ENCODE data around the gene SOS2.
"Not testable (repeated sequence)": the region's sequence is repeated elsewhere in the genome, so short reads cannot be mapped to it uniquely, and the experiment has no call there.

Gene SOS2

GRCh38 chr14:50079103-50079502, 152.3 kb downstream of the SOS2 start:
- not testable (repeated sequence) for H3K27ac ChIP-seq (ENCODE audit: low read depth, low read length); H3K27me3 ChIP-seq (ENCODE audit: control insufficient read depth in 1 of 2, insufficient read depth in 2 of 2, low read length in 2 of 2); H3K4me1 ChIP-seq (ENCODE audit: control insufficient read depth in 1 of 2, insufficient read depth in 2 of 2, low read length in 2 of 2); H3K4me3 ChIP-seq (ENCODE audit: low read depth in 1 of 2, low read length in 2 of 2); H3K36me3 ChIP-seq (ENCODE audit: control insufficient read depth in 1 of 2, insufficient read depth in 2 of 2, low read length in 2 of 2); H3K9ac ChIP-seq (ENCODE audit: low read depth in 1 of 2, low read length in 2 of 2); H3K9me3 ChIP-seq (ENCODE audit: control insufficient read depth in 1 of 2, low read length in 2 of 2)

- H3K27ac ChIP-seq (ENCODE audit: low read depth, low read length); H3K36me3 ChIP-seq (ENCODE audit: control insufficient read depth in 1 of 2, insufficient read depth in 2 of 2, low read length in 2 of 2); H3K4me3 ChIP-seq (ENCODE audit: low read depth in 1 of 2, low read length in 2 of 2); H3K27me3 ChIP-seq (ENCODE audit: control insufficient read depth in 1 of 2, insufficient read depth in 2 of 2, low read length in 2 of 2); H3K9me3 ChIP-seq (ENCODE audit: control insufficient read depth in 1 of 2, low read length in 2 of 2); H3K9ac ChIP-seq (ENCODE audit: low read depth in 1 of 2, low read length in 2 of 2); H3K4me1 ChIP-seq (ENCODE audit: control insufficient read depth in 1 of 2, insufficient read depth in 2 of 2, low read length in 2 of 2): not testable (repeated sequence)
Observed at GRCh38 chr14:50073663-50074062, 157.7 kb downstream of the SOS2 start.

- no peak overlapping the region for H3K4me3 ChIP-seq (ENCODE audit: low read depth in 1 of 2, low read length in 2 of 2)
- H3K9me3 ChIP-seq (ENCODE audit: control insufficient read depth in 1 of 2, low read length in 2 of 2), result no peaks in the 10 kb centered on the region
- H3K27me3 ChIP-seq (ENCODE audit: control insufficient read depth in 1 of 2, insufficient read depth in 2 of 2, low read length in 2 of 2), result no peaks in the 10 kb centered on the region
- no peak overlapping the region for H3K9ac ChIP-seq (ENCODE audit: low read depth in 1 of 2, low read length in 2 of 2)
- no peaks in the 10 kb centered on the region for H3K36me3 ChIP-seq (ENCODE audit: control insufficient read depth in 1 of 2, insufficient read depth in 2 of 2, low read length in 2 of 2)
- H3K4me1 ChIP-seq (ENCODE audit: control insufficient read depth in 1 of 2, insufficient read depth in 2 of 2, low read length in 2 of 2), result peaks cover 8 to 11% of the 10 kb centered on the region in 2 donors
- H3K27ac ChIP-seq (ENCODE audit: low read depth, low read length), result no peak overlapping the region
Observed at GRCh38 chr14:50072395-50072794, 159.0 kb downstream of the SOS2 start.

GRCh38 chr14:50070840-50071548, 160.4 kb downstream of the SOS2 start:
- Histone ChIP-seq H3K27ac (ENCODE audit: low read depth, low read length) (no peak overlapping the region), H3K4me1 (ENCODE audit: control insufficient read depth in 1 of 2, insufficient read depth in 2 of 2, low read length in 2 of 2) (peaks cover 8 to 11% of the 10 kb centered on the region in 2 donors), H3K9ac (ENCODE audit: low read depth in 1 of 2, low read length in 2 of 2) (no peak overlapping the region), H3K36me3 (ENCODE audit: control insufficient read depth in 1 of 2, insufficient read depth in 2 of 2, low read length in 2 of 2) (no peaks in the 10 kb centered on the region), H3K4me3 (ENCODE audit: low read depth in 1 of 2, low read length in 2 of 2) (no peak overlapping the region), H3K9me3 (ENCODE audit: control insufficient read depth in 1 of 2, low read length in 2 of 2) (no peaks in the 10 kb centered on the region), H3K27me3 (ENCODE audit: control insufficient read depth in 1 of 2, insufficient read depth in 2 of 2, low read length in 2 of 2) (no peaks in the 10 kb centered on the region)

- Histone ChIP-seq H3K4me3 (ENCODE audit: low read depth in 1 of 2, low read length in 2 of 2) (no peak overlapping the region), H3K9ac (ENCODE audit: low read depth in 1 of 2, low read length in 2 of 2) (no peak overlapping the region), H3K4me1 (ENCODE audit: control insufficient read depth in 1 of 2, insufficient read depth in 2 of 2, low read length in 2 of 2) (peaks cover 8 to 11% of the 10 kb centered on the region in 2 donors), H3K27ac (ENCODE audit: low read depth, low read length) (no peak overlapping the region), H3K36me3 (ENCODE audit: control insufficient read depth in 1 of 2, insufficient read depth in 2 of 2, low read length in 2 of 2) (no peaks in the 10 kb centered on the region), H3K9me3 (ENCODE audit: control insufficient read depth in 1 of 2, low read length in 2 of 2) (no peaks in the 10 kb centered on the region), H3K27me3 (ENCODE audit: control insufficient read depth in 1 of 2, insufficient read depth in 2 of 2, low read length in 2 of 2) (no peaks in the 10 kb centered on the region)
Observed at GRCh38 chr14:50070230-50070629, 161.1 kb downstream of the SOS2 start.

GRCh38 chr14:50069325-50069724, 162.1 kb downstream of the SOS2 start:
- Histone ChIP-seq H3K27me3 (ENCODE audit: control insufficient read depth in 1 of 2, insufficient read depth in 2 of 2, low read length in 2 of 2) (no peaks in the 10 kb centered on the region), H3K27ac (ENCODE audit: low read depth, low read length) (no peak overlapping the region), H3K4me1 (ENCODE audit: control insufficient read depth in 1 of 2, insufficient read depth in 2 of 2, low read length in 2 of 2) (peaks cover 8 to 11% of the 10 kb centered on the region in 2 donors), H3K9ac (ENCODE audit: low read depth in 1 of 2, low read length in 2 of 2) (no peak overlapping the region), H3K9me3 (ENCODE audit: control insufficient read depth in 1 of 2, low read length in 2 of 2) (no peaks in the 10 kb centered on the region), H3K4me3 (ENCODE audit: low read depth in 1 of 2, low read length in 2 of 2) (no peak overlapping the region), H3K36me3 (ENCODE audit: control insufficient read depth in 1 of 2, insufficient read depth in 2 of 2, low read length in 2 of 2) (no peaks in the 10 kb centered on the region)

- Histone ChIP-seq H3K36me3 (ENCODE audit: control insufficient read depth in 1 of 2, insufficient read depth in 2 of 2, low read length in 2 of 2) (no peaks in the 10 kb centered on the region), H3K27me3 (ENCODE audit: control insufficient read depth in 1 of 2, insufficient read depth in 2 of 2, low read length in 2 of 2) (no peaks in the 10 kb centered on the region), H3K4me1 (ENCODE audit: control insufficient read depth in 1 of 2, insufficient read depth in 2 of 2, low read length in 2 of 2) (peaks cover 11 to 15% of the 10 kb centered on the region in 2 donors), H3K4me3 (ENCODE audit: low read depth in 1 of 2, low read length in 2 of 2) (no peak overlapping the region), H3K27ac (ENCODE audit: low read depth, low read length) (no peak overlapping the region), H3K9ac (ENCODE audit: low read depth in 1 of 2, low read length in 2 of 2) (no peak overlapping the region), H3K9me3 (ENCODE audit: control insufficient read depth in 1 of 2, low read length in 2 of 2) (no peaks in the 10 kb centered on the region)
Observed at GRCh38 chr14:50068496-50068895, 162.9 kb downstream of the SOS2 start.

GRCh38 chr14:50067723-50068495, 163.5 kb downstream of the SOS2 start:
- H3K36me3 ChIP-seq (ENCODE audit: control insufficient read depth in 1 of 2, insufficient read depth in 2 of 2, low read length in 2 of 2), result no peaks in the 10 kb centered on the region
- H3K9ac ChIP-seq (ENCODE audit: low read depth in 1 of 2, low read length in 2 of 2), result no peak overlapping the region
- no peaks in the 10 kb centered on the region for H3K9me3 ChIP-seq (ENCODE audit: control insufficient read depth in 1 of 2, low read length in 2 of 2)
- H3K27ac ChIP-seq (ENCODE audit: low read depth, low read length), result no peak overlapping the region
- no peaks in the 10 kb centered on the region for H3K27me3 ChIP-seq (ENCODE audit: control insufficient read depth in 1 of 2, insufficient read depth in 2 of 2, low read length in 2 of 2)
- H3K4me1 ChIP-seq (ENCODE audit: control insufficient read depth in 1 of 2, insufficient read depth in 2 of 2, low read length in 2 of 2), result peaks cover 14 to 18% of the 10 kb centered on the region in 2 donors
- H3K4me3 ChIP-seq (ENCODE audit: low read depth in 1 of 2, low read length in 2 of 2), result no peak overlapping the region
